Stomach (tissue), 4 donors: ENCODE results near the gene TM4SF4.

Source experiments
- POLR2A ChIP-seq, 4 donors: fragments of 450-650 bp; IDR thresholded peaks; one replicate each; pipeline ENCODE4 v1.6.1; 2016; ENCODE audit warnings: antibody characterized with exemption in 4 of 4, control low read depth in 2 of 4, mild to moderate bottlenecking in 1 of 4, moderate library complexity in 1 of 4
- TF ChIP-seq, protein P1 (sequence below), 7 experiments: fragments of 450-650 bp in 4 of 7; fragments of 200-600 bp in 3 of 7; sonication (generic) in 3 of 7; IDR thresholded peaks; one replicate each; pipeline ENCODE4 v1.5.1; 2016 to 2019; ENCODE audit warnings: antibody characterized with exemption in 7 of 7, control low read depth in 2 of 7, mild to moderate bottlenecking in 1 of 7

GRCh38 chr3:149462581-149463011, 11.9 kb upstream of the TM4SF4 start:
- TF ChIP-seq, protein P1, sequence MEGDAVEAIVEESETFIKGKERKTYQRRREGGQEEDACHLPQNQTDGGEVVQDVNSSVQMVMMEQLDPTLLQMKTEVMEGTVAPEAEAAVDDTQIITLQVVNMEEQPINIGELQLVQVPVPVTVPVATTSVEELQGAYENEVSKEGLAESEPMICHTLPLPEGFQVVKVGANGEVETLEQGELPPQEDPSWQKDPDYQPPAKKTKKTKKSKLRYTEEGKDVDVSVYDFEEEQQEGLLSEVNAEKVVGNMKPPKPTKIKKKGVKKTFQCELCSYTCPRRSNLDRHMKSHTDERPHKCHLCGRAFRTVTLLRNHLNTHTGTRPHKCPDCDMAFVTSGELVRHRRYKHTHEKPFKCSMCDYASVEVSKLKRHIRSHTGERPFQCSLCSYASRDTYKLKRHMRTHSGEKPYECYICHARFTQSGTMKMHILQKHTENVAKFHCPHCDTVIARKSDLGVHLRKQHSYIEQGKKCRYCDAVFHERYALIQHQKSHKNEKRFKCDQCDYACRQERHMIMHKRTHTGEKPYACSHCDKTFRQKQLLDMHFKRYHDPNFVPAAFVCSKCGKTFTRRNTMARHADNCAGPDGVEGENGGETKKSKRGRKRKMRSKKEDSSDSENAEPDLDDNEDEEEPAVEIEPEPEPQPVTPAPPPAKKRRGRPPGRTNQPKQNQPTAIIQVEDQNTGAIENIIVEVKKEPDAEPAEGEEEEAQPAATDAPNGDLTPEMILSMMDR (IDR thresholded peaks at IDR 0.05) = no peak
- TF ChIP-seq POLR2A (IDR thresholded peaks at IDR 0.05) = no peak
